Fibroblast of skin of right quadriceps (primary cell): Measurements from ENCODE around the gene TOE1.
"Not testable (repeated sequence)": the region's sequence is repeated elsewhere in the genome, so short reads cannot be mapped to it uniquely, and the experiment has no call there.

Experiments used
- DNase-seq: peaks from one replicate; pipeline ENCODE4 v3.0.0-alpha.2; 2013

Gene TOE1

DNA sequence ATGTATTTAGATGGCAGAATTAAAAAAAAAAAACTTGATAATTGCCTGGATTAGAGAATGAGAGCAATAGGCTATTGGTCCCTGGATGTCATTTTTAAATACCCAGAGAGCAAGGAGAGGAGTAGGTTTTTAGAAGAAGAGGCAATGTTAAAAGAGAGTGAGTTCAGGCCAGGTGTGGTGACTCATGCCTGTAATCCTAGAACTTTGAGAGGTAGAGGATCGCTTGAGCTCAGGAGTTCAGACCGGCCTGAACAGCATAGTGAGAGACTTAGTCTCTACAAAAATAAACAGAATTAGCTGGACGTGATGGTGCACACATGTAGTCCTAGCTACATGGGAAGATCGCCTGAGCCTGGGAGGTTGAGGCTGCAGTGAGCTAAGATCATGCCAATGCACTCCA is 16.2 kb downstream of the TOE1 start:
- DNase-seq = no peak

DNA sequence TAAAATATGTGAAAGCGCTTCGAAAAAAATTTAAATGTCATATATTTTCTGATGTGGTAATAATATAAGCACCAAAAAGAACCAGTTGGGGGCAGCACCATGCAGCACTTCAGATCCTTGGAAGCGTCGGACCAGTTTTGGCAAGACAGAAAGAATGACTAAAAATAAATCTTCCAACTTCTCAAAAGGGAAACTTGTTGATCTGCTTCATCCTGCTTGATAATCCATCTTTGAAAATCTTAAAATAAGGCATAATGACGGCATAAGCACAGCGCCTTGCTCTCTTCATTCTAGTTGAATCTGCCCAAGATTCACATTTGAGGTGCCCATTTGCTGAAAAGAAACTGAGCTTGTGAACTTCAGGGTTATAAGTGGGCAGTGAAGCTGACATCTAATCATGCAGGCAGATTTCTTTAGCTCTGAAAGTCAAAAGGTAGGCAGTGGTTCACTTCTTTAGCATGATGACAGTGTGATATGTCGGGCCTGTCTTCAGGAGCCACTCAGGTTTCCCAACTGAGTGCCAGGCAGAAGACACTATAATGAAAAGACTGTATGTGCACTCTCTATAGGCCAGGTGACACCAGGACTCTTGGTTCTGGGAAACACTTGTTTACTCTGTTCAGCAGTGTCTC is 20.0 kb downstream of the TOE1 start:
- peak; percentile 61 for DNase-seq

DNA sequence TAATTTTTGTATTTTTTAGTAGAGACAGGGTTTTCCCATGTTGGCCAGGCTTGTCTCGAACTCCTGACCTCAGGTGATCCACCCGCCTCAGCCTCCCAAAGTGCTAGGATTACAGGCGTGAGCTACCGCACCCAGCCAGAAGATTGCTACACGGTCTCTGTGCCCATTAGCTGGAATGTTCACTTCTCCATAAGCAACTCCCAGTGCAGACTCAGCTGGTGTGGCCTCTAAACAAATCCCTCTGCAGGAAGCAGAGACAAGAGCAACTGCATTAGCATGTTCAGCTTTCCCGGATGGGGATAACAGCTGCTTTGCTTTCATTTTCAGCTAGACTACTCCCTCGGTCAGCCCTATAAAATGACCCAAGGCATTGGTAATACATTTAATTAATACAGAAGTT is 21.0 kb downstream of the TOE1 start:
- DNase-seq = peak; percentile 41

DNA sequence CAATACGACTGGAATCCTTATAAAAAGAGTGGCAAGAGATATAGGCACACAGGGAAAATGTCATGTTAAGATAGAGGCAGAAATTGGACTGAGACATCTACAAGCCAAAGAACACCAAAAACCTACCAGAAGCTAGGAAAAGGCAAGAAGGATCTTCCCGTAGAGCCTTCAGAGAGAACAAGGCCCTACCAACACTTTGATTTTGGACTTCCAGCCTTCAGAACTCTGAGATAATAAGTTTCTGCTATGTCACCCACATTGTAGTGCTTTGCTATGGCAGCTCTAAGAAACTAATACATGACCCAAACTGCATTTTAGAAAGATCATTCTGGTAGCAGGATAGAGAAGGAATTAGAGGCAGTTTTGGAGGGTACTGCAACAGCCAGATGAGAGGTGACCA is 24.3 kb downstream of the TOE1 start:
- DNase-seq = no peak

DNA sequence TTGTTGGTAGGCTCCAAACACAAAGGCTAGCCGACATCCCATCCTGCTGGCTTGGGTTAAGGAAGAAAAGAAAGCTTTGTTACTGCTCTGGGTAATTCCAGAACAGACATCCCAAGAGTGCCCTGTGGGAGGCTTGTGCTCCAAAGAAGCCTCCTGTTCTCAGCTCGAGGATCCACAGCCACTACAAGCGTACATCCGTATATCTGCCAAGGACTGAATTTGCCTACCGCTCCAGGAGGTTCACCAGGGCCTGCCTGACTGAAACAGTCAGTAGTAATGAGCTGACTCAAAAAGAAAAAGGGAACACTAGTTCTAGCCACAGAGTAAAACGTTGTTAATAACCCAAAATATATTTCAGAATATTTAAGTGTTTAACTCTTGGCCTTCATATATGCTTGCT is 25.1 kb downstream of the TOE1 start:
- DNase-seq = no peak

DNA sequence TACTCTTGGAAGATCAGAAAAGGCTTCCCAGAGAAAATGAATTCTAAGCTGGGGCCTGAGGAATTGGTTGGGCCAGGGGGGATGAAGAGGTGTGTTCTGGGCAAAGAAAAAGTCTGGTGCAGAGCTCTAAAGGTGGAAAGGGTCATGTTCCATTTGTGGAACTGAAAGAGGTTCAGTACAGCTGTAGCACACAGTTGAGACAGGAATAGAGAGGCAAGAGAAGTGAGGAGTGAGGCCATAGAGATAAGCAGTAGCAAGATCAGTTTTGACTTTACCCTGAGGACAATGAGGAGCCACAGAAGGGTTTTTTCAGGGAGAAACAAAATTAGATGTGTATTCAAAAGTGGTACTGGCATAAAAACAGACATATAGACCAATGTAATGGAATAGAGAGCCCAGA is 30.6 kb downstream of the TOE1 start:
- DNase-seq = no peak

DNA sequence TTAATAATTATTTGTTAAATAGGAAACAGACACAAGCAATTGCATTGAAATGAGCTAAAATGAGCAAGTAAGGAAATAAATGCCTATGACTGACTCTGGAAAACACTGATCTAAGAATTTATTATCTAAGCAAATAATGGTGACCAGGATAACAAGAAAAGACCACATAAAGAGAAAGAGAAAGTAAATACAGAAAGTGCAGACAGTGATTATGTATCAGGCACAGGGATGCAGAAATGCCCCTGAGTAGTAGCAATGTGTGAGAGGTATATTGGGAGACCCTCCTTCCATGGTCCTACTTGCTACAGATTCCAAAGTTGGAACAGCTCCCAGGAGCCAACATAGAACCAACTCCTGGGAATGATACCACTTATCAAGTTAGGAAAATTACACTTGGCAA is 33.6 kb downstream of the TOE1 start:
- DNase-seq = no peak

DNA sequence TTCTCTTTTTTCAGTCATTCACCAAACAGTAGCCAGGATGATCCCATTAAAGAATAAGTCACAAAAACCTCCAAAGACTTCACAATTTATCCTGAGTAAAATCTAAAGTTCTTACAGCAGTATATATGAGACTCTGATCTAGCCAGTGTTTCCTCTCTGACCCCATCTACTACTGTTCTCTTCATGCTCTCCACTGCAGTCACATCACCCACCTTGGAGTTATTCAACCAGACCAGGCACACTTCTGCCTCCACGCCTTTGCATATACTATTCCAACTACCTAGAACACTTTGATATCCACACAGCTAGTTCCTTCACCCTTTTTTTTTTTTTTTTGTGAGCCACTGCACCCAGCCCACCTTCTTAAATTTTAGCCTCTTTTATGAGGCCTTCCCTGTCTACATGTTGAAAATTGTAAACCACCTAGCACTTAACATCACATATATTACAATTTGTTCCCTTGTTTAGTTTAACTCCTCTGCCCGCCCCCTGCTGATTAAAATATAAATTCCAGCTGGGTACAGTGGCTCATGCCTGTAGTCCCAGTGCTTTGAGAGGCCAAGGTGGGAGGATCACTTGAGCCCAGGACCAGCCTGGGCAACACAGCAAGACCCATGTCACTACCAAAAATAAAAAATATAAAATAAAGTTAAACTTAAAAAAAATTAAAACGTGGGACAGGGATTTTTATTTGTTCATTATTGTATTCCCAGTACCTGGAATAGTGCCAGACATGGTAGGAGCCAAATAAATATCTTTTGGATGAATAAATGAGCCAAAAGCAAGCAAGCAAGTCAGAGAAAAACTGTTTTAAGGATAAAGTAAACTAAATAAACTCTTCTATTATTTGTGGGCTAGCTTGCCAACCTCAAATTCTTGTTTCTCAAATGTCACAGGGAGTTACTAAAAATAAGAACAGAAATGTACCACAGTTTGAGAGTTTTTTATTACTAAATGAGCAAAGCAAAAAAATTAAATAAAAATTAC is 35.4 kb downstream of the TOE1 start:
- no peak for DNase-seq

DNA sequence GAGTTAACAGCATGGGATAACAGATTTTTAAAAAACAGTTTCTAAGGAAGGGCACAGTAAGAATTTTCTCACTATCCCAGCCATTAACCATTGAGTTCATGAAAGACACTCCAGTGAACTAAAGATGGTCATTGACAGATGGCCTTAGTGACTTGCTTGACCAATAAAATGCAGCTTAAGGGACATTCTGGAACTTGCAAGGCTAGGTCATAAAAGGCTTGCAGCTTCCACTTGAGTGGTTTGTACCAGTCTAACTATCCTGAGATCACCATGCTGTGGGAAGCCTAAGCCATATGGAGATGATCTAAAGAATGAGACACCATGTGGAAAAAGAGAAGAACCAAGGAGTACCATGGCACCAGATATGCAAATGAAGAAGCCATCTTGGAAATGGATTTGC is 38.2 kb downstream of the TOE1 start:
- DNase-seq = no peak

DNA sequence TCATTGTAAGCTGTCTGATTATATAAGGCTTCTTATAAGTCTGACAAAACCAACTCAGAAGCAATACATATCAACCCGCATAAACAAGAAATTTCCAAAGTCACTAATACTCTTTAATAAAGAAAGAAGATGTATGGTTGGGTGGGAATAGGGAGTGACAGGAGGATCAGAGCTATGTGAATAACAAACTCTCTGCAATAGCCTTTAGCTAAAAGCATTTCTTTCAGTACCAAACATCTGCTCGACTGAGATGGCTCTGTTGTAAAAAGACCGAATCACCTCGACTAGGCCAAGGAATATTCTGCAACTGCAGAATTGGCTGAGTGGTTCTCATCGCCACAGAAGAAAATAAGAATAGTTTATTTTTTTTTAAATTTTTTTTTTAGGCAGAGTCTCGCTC is 39.6 kb downstream of the TOE1 start:
- no peak for DNase-seq

DNA sequence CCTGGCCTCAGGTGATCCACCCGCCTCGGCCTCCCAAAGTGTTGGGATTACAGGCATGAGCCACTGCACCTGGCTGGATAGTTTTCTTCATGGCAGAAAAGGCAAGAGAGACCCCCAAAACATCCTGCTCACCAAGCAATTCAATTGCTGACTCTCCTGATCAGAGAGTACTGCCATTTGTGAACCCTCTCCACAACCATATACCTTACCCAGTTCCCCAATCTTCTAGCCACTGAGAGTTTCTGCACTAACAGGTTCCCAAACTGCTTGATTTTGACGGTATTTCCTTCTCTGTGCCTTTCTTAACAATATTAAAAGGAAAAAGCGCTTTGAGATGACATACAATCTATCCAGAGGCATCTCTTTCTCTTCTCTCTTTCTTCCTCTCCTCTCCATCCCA is 40.2 kb downstream of the TOE1 start:
- DNase-seq = no peak

DNA sequence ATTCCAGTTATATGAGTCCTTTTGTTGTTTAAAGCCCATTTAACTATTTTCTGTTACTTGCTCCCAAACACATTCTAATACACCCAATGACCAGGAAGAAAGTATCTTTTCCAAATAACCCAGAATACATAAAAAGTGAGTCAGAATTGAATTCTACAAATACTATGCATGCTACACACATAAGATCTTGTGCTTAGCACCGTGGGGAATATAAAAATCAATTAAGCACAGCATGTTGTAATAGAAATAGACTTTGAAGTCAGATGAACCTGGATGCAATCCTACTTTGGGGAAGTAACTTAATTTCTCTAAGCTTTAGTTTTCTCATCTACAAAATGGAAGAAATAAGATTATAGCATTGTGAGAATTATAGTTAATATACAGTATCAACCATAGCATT is 40.8 kb downstream of the TOE1 start:
- no peak for DNase-seq

DNA sequence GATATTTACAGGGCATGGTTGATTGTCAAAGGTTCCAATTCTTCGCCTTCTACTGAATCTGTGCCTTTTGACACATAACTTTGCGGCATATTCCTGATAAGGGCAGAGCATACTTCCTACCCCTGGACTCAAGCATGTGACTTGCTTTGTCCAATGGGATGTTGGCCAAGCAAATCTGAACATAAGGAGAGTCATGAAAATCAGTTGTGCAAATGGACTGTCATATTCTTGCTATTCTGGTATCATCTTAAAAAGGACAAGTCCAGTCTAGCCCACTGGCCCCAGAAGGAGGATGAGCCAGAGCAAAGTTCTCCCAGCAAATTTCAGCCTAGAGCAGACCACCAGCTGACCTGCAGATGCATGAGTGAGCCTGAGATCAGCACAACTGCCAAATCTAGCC is 41.3 kb downstream of the TOE1 start:
- DNase-seq = no peak

DNA sequence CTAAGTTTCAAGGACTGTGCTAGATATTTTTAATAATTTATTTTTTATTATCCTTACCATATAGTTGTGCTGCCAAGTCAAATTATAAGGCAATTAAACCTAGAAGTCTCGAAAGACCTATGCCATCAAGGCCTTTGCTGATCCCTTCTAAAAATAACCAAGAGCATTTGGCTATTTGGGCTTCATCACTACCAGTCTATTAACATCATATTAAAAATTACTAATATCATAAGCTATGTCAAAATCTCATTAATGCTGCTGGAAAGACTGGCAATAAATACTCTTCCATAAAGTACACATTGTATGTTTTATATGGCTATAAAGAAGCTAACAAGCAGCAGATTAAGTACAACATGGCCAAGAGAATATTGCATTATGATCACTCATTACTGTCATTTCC is 43.2 kb downstream of the TOE1 start:
- DNase-seq = no peak

DNA sequence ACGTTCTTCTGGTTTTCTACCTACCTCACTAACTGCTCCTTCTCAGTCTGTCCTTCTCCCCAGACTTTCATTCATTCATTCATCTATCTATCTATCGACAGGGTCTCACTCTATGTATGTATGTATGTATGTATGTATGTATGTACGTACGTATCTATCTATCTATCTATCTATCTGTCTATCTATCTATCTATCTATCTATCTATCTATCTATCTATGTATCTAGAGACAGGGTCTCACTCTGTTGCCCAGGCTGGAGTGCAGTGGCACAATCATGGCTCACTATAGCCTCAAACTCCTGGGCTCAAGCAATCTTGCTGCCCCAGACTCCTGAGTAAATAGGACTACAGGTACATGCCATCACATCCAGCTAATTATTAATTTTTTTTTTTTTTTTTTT is 44.2 kb downstream of the TOE1 start:
- not testable (repeated sequence) for DNase-seq

DNA sequence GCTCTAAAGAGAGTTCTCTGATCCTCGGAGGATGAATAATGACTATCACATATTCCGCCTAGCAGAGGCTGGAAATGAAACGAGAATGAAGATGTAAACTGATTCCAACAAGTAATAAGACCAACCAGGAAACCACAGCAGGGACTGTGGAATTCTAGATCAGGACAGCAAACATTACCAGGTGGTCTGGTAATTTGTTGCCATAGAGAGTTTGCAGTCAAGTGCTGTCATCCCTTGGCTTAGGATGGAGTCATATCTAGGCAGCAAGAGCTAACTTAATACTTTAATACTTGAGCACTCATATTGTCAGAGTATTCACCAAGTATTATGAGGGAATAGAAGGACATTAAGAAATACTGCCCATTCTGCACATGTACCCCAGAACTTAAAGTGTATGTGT is 45.3 kb downstream of the TOE1 start:
- no peak for DNase-seq

DNA sequence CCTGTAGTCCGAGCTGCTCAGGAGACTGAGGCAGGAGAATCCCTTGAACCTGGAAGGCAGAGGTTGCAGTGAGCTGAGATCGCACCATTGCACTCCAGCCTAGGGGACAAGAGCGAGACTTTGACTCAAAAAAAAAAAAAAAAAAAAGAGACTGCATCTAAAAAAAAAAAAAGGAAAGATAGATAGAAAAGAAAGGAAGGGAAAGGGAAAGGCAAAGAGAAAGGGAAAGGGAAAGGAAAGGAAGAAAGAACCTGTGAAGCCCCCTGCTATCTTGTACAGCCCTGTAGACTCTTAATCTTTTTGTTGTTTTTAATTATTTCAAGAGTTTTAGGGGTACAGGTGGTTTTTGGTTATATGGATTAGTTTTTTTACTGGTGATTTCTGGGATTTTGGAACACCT is 46.2 kb downstream of the TOE1 start:
- DNase-seq = no peak
